AG09319 (cell line): ENCODE measurements around the gene NCAN.

Experiments
- DNase-seq: peaks from one replicate; pipeline ENCODE4 v3.0.0-alpha.2; 2010; ENCODE audit warnings: low read depth; ENCODE audit errors: extremely low read depth
- CTCF ChIP-seq: IDR thresholded peaks from 2 replicates; pipeline ENCODE4 v1.5.1; 2011; ENCODE audit warnings: low read depth, mild to moderate bottlenecking, inconsistent platforms, low read length, moderate library complexity

NCAN gene

GRCh38 chr19:19226663-19227062 is 14.9 kb downstream of the NCAN start:
- TF ChIP-seq CTCF, result no peak
- no peak for DNase-seq

GRCh38 chr19:19227217-19227616 is 15.5 kb downstream of the NCAN start:
- TF ChIP-seq CTCF, result no peak
- no peak for DNase-seq

- DNase-seq, result no peak
- no peak for TF ChIP-seq CTCF
Measured at GRCh38 chr19:19229701-19230100, 17.9 kb downstream of the NCAN start.

DNA sequence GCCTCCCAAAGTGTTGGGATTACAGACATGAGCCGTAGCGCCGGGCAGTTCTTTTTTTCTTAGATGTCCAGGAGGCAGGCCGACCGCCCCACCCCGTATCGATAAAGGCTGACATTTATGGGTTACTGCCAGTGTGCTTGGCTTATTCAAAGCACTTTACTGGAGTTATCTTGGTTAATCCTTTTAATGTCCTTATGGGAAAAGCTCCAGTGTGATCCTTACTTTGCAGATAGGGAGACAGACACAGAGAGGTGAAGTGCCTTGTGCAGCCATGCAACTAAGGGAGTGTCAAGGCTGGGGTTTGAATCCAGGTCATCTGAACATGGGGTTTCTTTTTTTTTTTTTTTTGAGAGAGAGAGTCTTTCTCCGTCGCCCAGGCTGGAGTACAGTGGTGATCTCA is 19.2 kb downstream of the NCAN start:
- no peak for DNase-seq
- no peak for TF ChIP-seq CTCF

DNA sequence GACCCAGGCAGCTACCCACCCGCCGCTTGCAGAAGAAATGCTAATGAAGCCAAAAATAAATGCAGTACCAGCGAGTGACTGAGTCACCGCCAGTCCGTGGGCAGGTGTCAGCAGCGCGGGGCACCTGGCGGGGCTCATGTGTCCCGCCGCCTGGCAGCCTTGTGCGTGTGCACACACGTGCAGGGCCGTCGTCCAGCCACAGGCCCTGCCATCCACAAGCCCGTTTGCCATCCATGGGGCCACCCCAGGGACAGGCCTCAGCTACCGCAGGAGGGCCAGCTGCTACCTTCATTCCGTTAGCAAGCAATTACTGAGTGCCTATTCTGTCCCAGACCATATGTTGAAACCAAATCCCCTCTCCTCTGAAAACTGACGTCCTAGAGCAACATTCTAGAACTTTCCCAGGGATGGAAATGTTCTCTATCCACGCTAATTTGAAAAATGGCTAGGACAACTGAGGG is 20.5 kb downstream of the NCAN start:
- TF ChIP-seq CTCF, result no peak
- no peak for DNase-seq

- no peak for TF ChIP-seq CTCF
- no peak for DNase-seq
Measured at GRCh38 chr19:19234220-19234816, 22.6 kb downstream of the NCAN start.

GRCh38 chr19:19236173-19236572 is 24.4 kb downstream of the NCAN start:
- DNase-seq, result no peak
- TF ChIP-seq CTCF, result no peak
